AG09309 (cell line): ENCODE results near the gene ACYP2.
"Not testable (repeated sequence)": the region's sequence is repeated elsewhere in the genome, so short reads cannot be mapped to it uniquely, and the experiment has no call there.

Experiments used
- DNase-seq: peaks from one replicate; pipeline ENCODE4 v3.0.0-alpha.2; 2010; ENCODE audit warnings: low read depth
- H3K4me3 ChIP-seq: 2 replicates; pipeline ENCODE4 v1.5.1; 2011; ENCODE audit warnings: mild to moderate bottlenecking, low read depth, low read length, moderate library complexity; ENCODE audit not compliant: control insufficient read depth
- CTCF ChIP-seq: IDR thresholded peaks from 2 replicates; pipeline ENCODE4 v1.5.1; 2011; ENCODE audit warnings: mild to moderate bottlenecking, low read depth, low read length, inconsistent platforms; ENCODE audit not compliant: insufficient read depth, control insufficient read depth; ENCODE audit errors: missing control alignments

Gene ACYP2

GRCh38 chr2:54122171-54122935, 6.9 kb downstream of the ACYP2 start:
- no peak overlapping the region for H3K4me3 ChIP-seq
- TF ChIP-seq CTCF = no peak
- DNase-seq = no peak

GRCh38 chr2:54122939-54123338, 7.5 kb downstream of the ACYP2 start:
- no peak overlapping the region for H3K4me3 ChIP-seq
- TF ChIP-seq CTCF = no peak
- DNase-seq = peak; percentile 37

- not testable (repeated sequence) for DNase-seq, H3K4me3 ChIP-seq
Observed at GRCh38 chr2:54127174-54127573, 11.8 kb downstream of the ACYP2 start.

- no peak overlapping the region for H3K4me3 ChIP-seq
- no peak for DNase-seq
- TF ChIP-seq CTCF = no peak
Observed at GRCh38 chr2:54133056-54133455, 17.6 kb downstream of the ACYP2 start.

- TF ChIP-seq CTCF = no peak
- H3K4me3 ChIP-seq = no peak overlapping the region
- DNase-seq = no peak
Observed at GRCh38 chr2:54139210-54139609, 23.8 kb downstream of the ACYP2 start.

- H3K4me3 ChIP-seq = no peak overlapping the region
- no peak for TF ChIP-seq CTCF
- DNase-seq = no peak
Observed at GRCh38 chr2:54143780-54144179, 28.4 kb downstream of the ACYP2 start.

- TF ChIP-seq CTCF = no peak
- no peak overlapping the region for H3K4me3 ChIP-seq
- no peak for DNase-seq
Observed at GRCh38 chr2:54148391-54148790, 33.0 kb downstream of the ACYP2 start.
